Measurements from ENCODE around the gene CHRDL1. TPM values are rescaled to one million over a fixed set of nuclear protein-coding genes. Genes with fewer than 3 reads are reported as not detected.

The CHRDL1 gene
- total RNA-seq, 1 donor from 2014 or later = 22.1 TPM

GRCh38 chrX:110759785-110760184 is 35.8 kb downstream of the CHRDL1 start:
- TF ChIP-seq CTCF (conservative IDR thresholded peaks at IDR 0.05; ENCODE audit: low read depth, low read length) = no peak
- no peak overlapping the region for H3K4me3 ChIP-seq (ENCODE audit: low read depth, low read length)
- peak; percentile 70 for DNase-seq (ENCODE audit: low read depth)

GRCh38 chrX:110758781-110759422 is 36.7 kb downstream of the CHRDL1 start:
- no peak for TF ChIP-seq CTCF (conservative IDR thresholded peaks at IDR 0.05; ENCODE audit: low read depth, low read length)
- no peak overlapping the region for H3K4me3 ChIP-seq (ENCODE audit: low read depth, low read length)
- DNase-seq (ENCODE audit: low read depth) = no peak

GRCh38 chrX:110755611-110756010 is 40.0 kb downstream of the CHRDL1 start:
- TF ChIP-seq CTCF (conservative IDR thresholded peaks at IDR 0.05; ENCODE audit: low read depth, low read length) = no peak
- peak; percentile 55 for DNase-seq (ENCODE audit: low read depth)

GRCh38 chrX:110755061-110755460 is 40.6 kb downstream of the CHRDL1 start:
- no peak for TF ChIP-seq CTCF (conservative IDR thresholded peaks at IDR 0.05; ENCODE audit: low read depth, low read length)
- no peak for DNase-seq (ENCODE audit: low read depth)
- H3K4me3 ChIP-seq (ENCODE audit: low read depth, low read length) = no peak overlapping the region

More at GRCh38 chrX:110755611-110756010, 40.0 kb downstream of the CHRDL1 start:
- no peak overlapping the region for H3K4me3 ChIP-seq (ENCODE audit: low read depth, low read length)

GRCh38 chrX:110750526-110751189 is 45.0 kb downstream of the CHRDL1 start:
- DNase-seq (ENCODE audit: low read depth) = no peak
- no peak overlapping the region for H3K4me3 ChIP-seq (ENCODE audit: low read depth, low read length)
- TF ChIP-seq CTCF (conservative IDR thresholded peaks at IDR 0.05; ENCODE audit: low read depth, low read length) = no peak

GRCh38 chrX:110748256-110748806 is 47.3 kb downstream of the CHRDL1 start:
- no peak for DNase-seq (ENCODE audit: low read depth)
- H3K4me3 ChIP-seq (ENCODE audit: low read depth, low read length) = no peak overlapping the region
- no peak for TF ChIP-seq CTCF (conservative IDR thresholded peaks at IDR 0.05; ENCODE audit: low read depth, low read length)

All from epithelial cell of proximal tubule (primary cell).